Left kidney (tissue), 8 donors: Measurements from ENCODE around the gene PACS1. TPM values are rescaled to one million over a fixed set of nuclear protein-coding genes. Genes with fewer than 3 reads are reported as not detected.
A peak's percentile ranks its signal among the peaks of the same experiment; 100 is the strongest.
"Not testable (repeated sequence)": the region's sequence is repeated elsewhere in the genome, so short reads cannot be mapped to it uniquely, and the experiment has no call there.

Source experiments
- DNase-seq: peaks from one replicate; pipeline ENCODE4 v3.0.0-alpha.2; 2013
- long read RNA-seq, 8 donors: transcript quantifications; one replicate each; lab custom pipeline, GENCODE V29; 2026
- polyA plus RNA-seq: library from polyadenylated mRNA; unstranded; fragments of 120-200 nt; gene quantifications from one replicate; pipeline ENCODE4 v1.2.1, GENCODE V29; 2013; ENCODE audit not compliant: insufficient read length

The PACS1 gene
- polyA plus RNA-seq: 61.5 TPM
- long read RNA-seq, donor 1, full-length matches to known transcripts: 9 of 20 reads
- long read RNA-seq, donor 1, partial matches to known transcripts: 11 of 20 reads
- long read RNA-seq, donor 1, other reads (novel, unspliced or antisense): 0 of 20 reads
- long read RNA-seq, donor 2, full-length matches to known transcripts: 8 of 25 reads
- long read RNA-seq, donor 2, partial matches to known transcripts: 17 of 25 reads
- long read RNA-seq, donor 2, other reads (novel, unspliced or antisense): 0 of 25 reads
- long read RNA-seq, donor 3, full-length matches to known transcripts: 8 of 8 reads
- long read RNA-seq, donor 3, partial matches to known transcripts: 0 of 8 reads
- long read RNA-seq, donor 3, other reads (novel, unspliced or antisense): 0 of 8 reads
- long read RNA-seq, donor 4: 0 reads
- long read RNA-seq, donor 5, full-length matches to known transcripts: 2 of 2 reads
- long read RNA-seq, donor 5, partial matches to known transcripts: 0 of 2 reads
- long read RNA-seq, donor 5, other reads (novel, unspliced or antisense): 0 of 2 reads
- long read RNA-seq, donor 6, full-length matches to known transcripts: 11 of 11 reads
- long read RNA-seq, donor 6, partial matches to known transcripts: 0 of 11 reads
- long read RNA-seq, donor 6, other reads (novel, unspliced or antisense): 0 of 11 reads
- long read RNA-seq, donor 7, full-length matches to known transcripts: 10 of 36 reads
- long read RNA-seq, donor 7, partial matches to known transcripts: 26 of 36 reads
- long read RNA-seq, donor 7, other reads (novel, unspliced or antisense): 0 of 36 reads
- long read RNA-seq, donor 8, partial matches to known transcripts: 0 of 2 reads
- long read RNA-seq, donor 8, other reads (novel, unspliced or antisense): 0 of 2 reads

GRCh38 chr11:66069715-66070603 is at the start of gene PACS1:
PACS1 (plus strand) TSS chr11:66070272; CDS start chr11:66070487, 215 bp downstream.
- no peak for DNase-seq

- DNase-seq: no peak
These were observed 49.3 kb upstream of the PACS1 start for GRCh38 chr11:66020618-66021357.

GRCh38 chr11:66022401-66023185 is 47.5 kb upstream of the PACS1 start:
- peak; percentile 34 for DNase-seq

- not testable (repeated sequence) for DNase-seq
These were observed 47.0 kb upstream of the PACS1 start for GRCh38 chr11:66023186-66023440.

- DNase-seq: no peak
These were observed 44.0 kb upstream of the PACS1 start, which contains the start of gene CATSPER1 for GRCh38 chr11:66026017-66026529. CATSPER1 (minus strand) TSS chr11:66026479; CDS start chr11:66026379, 100 bp downstream.

GRCh38 chr11:66032957-66033735 is 36.9 kb upstream of the PACS1 start:
- no peak for DNase-seq

GRCh38 chr11:66035653-66036333 is 34.3 kb upstream of the PACS1 start:
- DNase-seq: no peak

- no peak for DNase-seq
These were observed 33.8 kb upstream of the PACS1 start for GRCh38 chr11:66036334-66036710.

GRCh38 chr11:66037327-66037726 is 32.7 kb upstream of the PACS1 start:
- DNase-seq: no peak

GRCh38 chr11:66039765-66040164 is 30.3 kb upstream of the PACS1 start:
- DNase-seq: no peak

GRCh38 chr11:66042227-66042995 is 27.7 kb upstream of the PACS1 start:
- DNase-seq: no peak

GRCh38 chr11:66042996-66043906 is 26.8 kb upstream of the PACS1 start:
- DNase-seq: no peak

- DNase-seq: no peak
These were observed 25.3 kb upstream of the PACS1 start for GRCh38 chr11:66044757-66045156.

- peak; percentile 76 for DNase-seq
These were observed 24.9 kb upstream of the PACS1 start for GRCh38 chr11:66045177-66045639.

- DNase-seq: no peak
These were observed 23.2 kb upstream of the PACS1 start for GRCh38 chr11:66046901-66047300.

- DNase-seq: no peak
These were observed 22.3 kb upstream of the PACS1 start for GRCh38 chr11:66047541-66048365.
